Kidney (tissue), 22 donors: ENCODE results near the gene FLG. TPM values are rescaled to one million over a fixed set of nuclear protein-coding genes. Genes with fewer than 3 reads are reported as not detected.

Source experiments
- DNase-seq, 5 donors: peaks; one replicate each; pipeline ENCODE4 v3.0.0-alpha.2; 2013 to 2020
- FAIRE-seq: peaks from 2 replicates; lab custom pipeline; 2012; peaks lifted over from hg19 to GRCh38; lab: Jason Lieb, UNC
- H3K27ac ChIP-seq, 2 donors: one replicate each; pipeline ENCODE4 v1.7.0; 2013; ENCODE audit warnings: low read depth in 2 of 2, low read length in 2 of 2, inconsistent platforms in 1 of 2
- H3K27me3 ChIP-seq: one replicate; pipeline ENCODE4 v1.7.1; 2013; ENCODE audit warnings: low read length, inconsistent platforms; ENCODE audit not compliant: control insufficient read depth, insufficient read depth
- H3K36me3 ChIP-seq, 3 donors: one replicate each; pipeline versions ENCODE4 v1.7.0 to v1.7.1; 2013; ENCODE audit warnings: low read length in 3 of 3, control low read depth in 1 of 3, inconsistent platforms in 1 of 3; ENCODE audit not compliant: insufficient read depth in 3 of 3, control insufficient read depth in 2 of 3
- H3K4me1 ChIP-seq, 3 donors: one replicate each; pipeline versions ENCODE4 v1.7.0 to v1.7.1; 2013; ENCODE audit warnings: low read length in 3 of 3, inconsistent platforms in 1 of 3, low read depth in 1 of 3; ENCODE audit not compliant: control insufficient read depth in 2 of 3, insufficient read depth in 2 of 3
- H3K4me3 ChIP-seq, 3 donors: one replicate each; pipeline versions ENCODE4 v1.7.0 to v1.8.1; 2013; ENCODE audit warnings: low read length in 3 of 3, control low read depth in 1 of 3, inconsistent platforms in 1 of 3
- H3K9ac ChIP-seq, 3 donors: one replicate each; pipeline versions ENCODE4 v1.7.0 to v1.7.1; 2013; ENCODE audit warnings: low read length in 3 of 3, control low read depth in 1 of 3, inconsistent platforms in 1 of 3
- H3K9me3 ChIP-seq, 3 donors: one replicate each; pipeline versions ENCODE4 v1.7.0 to v1.7.1; 2013; ENCODE audit warnings: low read length in 3 of 3, control low read depth in 1 of 3, inconsistent platforms in 1 of 3; ENCODE audit not compliant: control insufficient read depth in 2 of 3, insufficient read depth in 1 of 3
- intact Hi-C: fragments of 100-400 bp; cut with DNase I; formaldehyde crosslinking; loops from one replicate; pipeline ENCODE4 v1.11.1; 2022
- long read RNA-seq, 10 donors: library from polyadenylated mRNA in 1 of 10; unstranded in 1 of 10; transcript quantifications; one replicate each; pipeline ENCODE4 v2.0.0 and lab custom pipeline, GENCODE V29; 2021 to 2026
- polyA plus RNA-seq: library from polyadenylated mRNA; stranded (reverse); fragments of 350-450 nt; fragmentation: Illumina TruSeq; extraction: RNeasy Lipid Tissue Mini Kit (QIAGEN cat#74804); gene quantifications from one replicate; pipeline ENCODE4 v1.2.3, GENCODE V29; 2014; ENCODE audit warnings: low read depth, low replicate concordance; ENCODE audit not compliant: insufficient read depth
- total RNA-seq: library from RNA; stranded (reverse); fragmentation: NEBNext Ultra II Directional; extraction: Animal tissue kit (Norgen Biotek cat#: 25700); gene quantifications from one replicate; pipeline ENCODE4 v1.2.1, GENCODE V29; 2021
- TF ChIP-seq, protein P1 (sequence below): IDR thresholded peaks from 3 replicates; pipeline ENCODE4 v1.5.1; 2012; ENCODE audit warnings: mild to moderate bottlenecking, moderate library complexity, borderline replicate concordance; ENCODE audit not compliant: insufficient read depth; ENCODE audit errors: extremely low read depth
- donor health status: control.
- donor health status: control.
- donor health status: control.
- donor health status: control.
- donor health status: control.
- donor health status: DM: yes; HTN: yes; CAD: no.
- donor health status: Normal renal cell carcinoma (clear cell type).

FLG gene
- total RNA-seq (not detected), polyA plus RNA-seq (not detected)
- long read RNA-seq, donor 1 = 0 reads
- long read RNA-seq, donor 2 = 0 reads
- long read RNA-seq, donor 3 = 0 reads
- long read RNA-seq, donor 4 = 0 reads
- long read RNA-seq, donor 5 = 0 reads
- long read RNA-seq, donor 6 = 0 reads
- long read RNA-seq, donor 7 = 0 reads
- long read RNA-seq, donor 8 = 0 reads
- long read RNA-seq, donor 9 = 0 reads
- long read RNA-seq, donor 10 = 0 reads

- intact Hi-C loops = no loop called here
- no peak for DNase-seq
- Histone ChIP-seq H3K9me3 (no peaks in the 10 kb centered on the region), H3K4me3 (no peak within 1 kb of the TSS), H3K4me1 (no peaks in the 10 kb centered on the region), H3K27ac (no peak within 1 kb of the TSS), H3K9ac (no peak within 1 kb of the TSS), H3K27me3 (no peaks in the 10 kb centered on the region), H3K36me3 (no peaks in the 10 kb centered on the region)
- no peak for FAIRE-seq
- TF ChIP-seq, protein P1, sequence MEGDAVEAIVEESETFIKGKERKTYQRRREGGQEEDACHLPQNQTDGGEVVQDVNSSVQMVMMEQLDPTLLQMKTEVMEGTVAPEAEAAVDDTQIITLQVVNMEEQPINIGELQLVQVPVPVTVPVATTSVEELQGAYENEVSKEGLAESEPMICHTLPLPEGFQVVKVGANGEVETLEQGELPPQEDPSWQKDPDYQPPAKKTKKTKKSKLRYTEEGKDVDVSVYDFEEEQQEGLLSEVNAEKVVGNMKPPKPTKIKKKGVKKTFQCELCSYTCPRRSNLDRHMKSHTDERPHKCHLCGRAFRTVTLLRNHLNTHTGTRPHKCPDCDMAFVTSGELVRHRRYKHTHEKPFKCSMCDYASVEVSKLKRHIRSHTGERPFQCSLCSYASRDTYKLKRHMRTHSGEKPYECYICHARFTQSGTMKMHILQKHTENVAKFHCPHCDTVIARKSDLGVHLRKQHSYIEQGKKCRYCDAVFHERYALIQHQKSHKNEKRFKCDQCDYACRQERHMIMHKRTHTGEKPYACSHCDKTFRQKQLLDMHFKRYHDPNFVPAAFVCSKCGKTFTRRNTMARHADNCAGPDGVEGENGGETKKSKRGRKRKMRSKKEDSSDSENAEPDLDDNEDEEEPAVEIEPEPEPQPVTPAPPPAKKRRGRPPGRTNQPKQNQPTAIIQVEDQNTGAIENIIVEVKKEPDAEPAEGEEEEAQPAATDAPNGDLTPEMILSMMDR = no peak
Observed at GRCh38 chr1:152325111-152325510, at the start of gene FLG. Gene FLG, minus strand, starts transcription at chr1:152325239. Its CDS starts 9,783 bp downstream, at chr1:152315456.

GRCh38 chr1:152374451-152374850 lies 49.4 kb upstream of the FLG start:
- intact Hi-C loops = no loop called here
- DNase-seq = no peak
- Histone ChIP-seq H3K9me3 (no peaks in the 10 kb centered on the region), H3K9ac (no peak overlapping the region), H3K36me3 (no peaks in the 10 kb centered on the region), H3K27me3 (no peaks in the 10 kb centered on the region), H3K4me3 (no peak overlapping the region), H3K27ac (no peak overlapping the region), H3K4me1 (no peaks in the 10 kb centered on the region)
- TF ChIP-seq, protein P1 = no peak
- no peak for FAIRE-seq

DNA sequence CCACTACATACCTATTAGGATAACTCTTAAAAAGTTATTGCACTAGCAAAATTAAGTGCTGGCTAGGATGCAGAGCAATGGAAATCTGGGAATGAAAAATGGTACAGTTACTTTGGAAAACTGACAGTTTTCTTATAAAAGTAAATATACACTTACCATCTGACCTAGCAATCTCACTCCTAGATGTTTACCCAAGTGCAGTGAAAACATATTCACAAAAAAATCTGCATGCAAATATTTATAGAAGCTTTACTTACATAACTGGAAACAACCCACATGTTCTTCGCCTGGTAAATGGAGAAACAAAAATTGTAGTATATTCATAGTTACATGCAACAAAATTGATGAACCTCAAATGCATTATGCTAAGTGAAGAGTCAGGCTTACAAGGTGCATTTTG lies 47.6 kb upstream of the FLG start:
- no peak for FAIRE-seq

More for the DNA sequence above, 47.6 kb upstream of the FLG start:
- TF ChIP-seq, protein P1 = no peak
- intact Hi-C loops = no loop called here
- H3K4me1 ChIP-seq = no peaks in the 10 kb centered on the region
- no peak for DNase-seq
- H3K27me3 ChIP-seq = no peaks in the 10 kb centered on the region
- H3K27ac ChIP-seq = no peak overlapping the region
- no peak overlapping the region for H3K9ac ChIP-seq
- H3K36me3 ChIP-seq = no peaks in the 10 kb centered on the region
- no peaks in the 10 kb centered on the region for H3K9me3 ChIP-seq
- H3K4me3 ChIP-seq = no peak overlapping the region
